BJ (cell line): ENCODE measurements around the gene CHN2. TPM values are rescaled to one million over a fixed set of nuclear protein-coding genes. Genes with fewer than 3 reads are reported as not detected.

ENCODE experiments used
- CTCF ChIA-PET: fragments of 350-600 bp; formaldehyde crosslinking; extraction: SDS; loops from one replicate; lab custom pipeline; 2021; ENCODE audit warnings: antibody characterized with exemption, inconsistent platforms; lab: Yijun Ruan, JAX
- POLR2A ChIA-PET: fragments of 300-600 bp; sonication (Branson Sonifier 250); formaldehyde crosslinking; extraction: SDS; loops from one replicate; lab custom pipeline; 2021; ENCODE audit warnings: antibody characterized with exemption; lab: Charles Lee
- DNase-seq: peaks from one replicate; pipeline ENCODE4 v3.0.0-alpha.2; 2011; ENCODE audit warnings: low read depth
- H3K27me3 ChIP-seq: 2 replicates; pipeline ENCODE4 v1.6.0; 2011; ENCODE audit warnings: low read length; ENCODE audit not compliant: control insufficient read depth, insufficient read depth
- H3K36me3 ChIP-seq: 2 replicates; pipeline ENCODE4 v1.5.1; 2011; ENCODE audit warnings: low read length; ENCODE audit not compliant: control insufficient read depth, insufficient read depth
- H3K4me3 ChIP-seq: 2 replicates; pipeline ENCODE4 v1.5.1; 2011; ENCODE audit warnings: low read depth, mild to moderate bottlenecking, control low read depth, low read length
- polyA plus RNA-seq: library from polyadenylated mRNA; depleted of rRNA; stranded (reverse); fragments of >200 nt; gene quantifications from 2 replicates; pipeline ENCODE4 v1.2.3, GENCODE V29; 2011
- TF ChIP-seq, protein P1 (sequence below): IDR thresholded peaks from 2 replicates; pipeline ENCODE4 v1.5.1; 2011; ENCODE audit warnings: low read depth, mild to moderate bottlenecking, control low read depth, inconsistent platforms, low read length, moderate library complexity; ENCODE audit not compliant: insufficient read depth

The CHN2 gene
- polyA plus RNA-seq, 1 experiment: not detected

DNA sequence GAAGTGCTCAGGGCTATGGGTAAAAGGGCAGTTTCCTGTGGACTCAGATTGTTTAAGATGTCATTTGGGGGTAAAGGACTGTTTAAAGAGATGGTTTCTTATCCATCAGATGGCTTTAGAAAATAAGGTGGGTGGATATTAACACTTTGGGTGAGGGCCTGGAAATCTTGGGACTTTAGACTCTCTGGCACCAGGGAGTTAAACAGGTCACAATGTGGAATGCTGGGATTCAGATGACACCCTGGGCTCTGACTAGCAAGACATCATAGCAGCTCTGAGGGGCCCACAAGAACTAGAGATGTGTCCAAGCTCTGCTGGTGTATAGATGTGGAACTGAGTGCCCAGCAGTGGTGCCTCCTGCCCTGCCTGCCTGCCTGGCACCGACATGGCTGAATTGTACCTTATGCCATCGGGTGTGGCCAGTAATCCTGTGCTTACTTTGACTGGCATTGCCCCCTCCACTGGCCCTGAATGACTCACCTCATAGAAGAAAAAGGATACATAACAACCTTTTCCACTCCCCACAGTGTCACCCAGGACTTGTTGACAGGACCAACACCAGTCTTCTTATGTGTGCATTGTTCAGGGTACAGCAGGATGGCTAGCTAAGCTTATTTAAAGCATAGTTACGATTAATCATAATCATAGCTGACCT is 269.1 kb downstream of the CHN2 start:
- DNase-seq: no peak
- ChIA-PET CTCF (interaction anchor here (1.3 kb wide), 1 partner anchor 13 kb away, joined by 6 read pairs; no protein-coding TSS in a partner anchor), POLR2A (no interaction called here)
- no peaks in the 10 kb centered on the region for H3K36me3 ChIP-seq
- TF ChIP-seq, protein P1, sequence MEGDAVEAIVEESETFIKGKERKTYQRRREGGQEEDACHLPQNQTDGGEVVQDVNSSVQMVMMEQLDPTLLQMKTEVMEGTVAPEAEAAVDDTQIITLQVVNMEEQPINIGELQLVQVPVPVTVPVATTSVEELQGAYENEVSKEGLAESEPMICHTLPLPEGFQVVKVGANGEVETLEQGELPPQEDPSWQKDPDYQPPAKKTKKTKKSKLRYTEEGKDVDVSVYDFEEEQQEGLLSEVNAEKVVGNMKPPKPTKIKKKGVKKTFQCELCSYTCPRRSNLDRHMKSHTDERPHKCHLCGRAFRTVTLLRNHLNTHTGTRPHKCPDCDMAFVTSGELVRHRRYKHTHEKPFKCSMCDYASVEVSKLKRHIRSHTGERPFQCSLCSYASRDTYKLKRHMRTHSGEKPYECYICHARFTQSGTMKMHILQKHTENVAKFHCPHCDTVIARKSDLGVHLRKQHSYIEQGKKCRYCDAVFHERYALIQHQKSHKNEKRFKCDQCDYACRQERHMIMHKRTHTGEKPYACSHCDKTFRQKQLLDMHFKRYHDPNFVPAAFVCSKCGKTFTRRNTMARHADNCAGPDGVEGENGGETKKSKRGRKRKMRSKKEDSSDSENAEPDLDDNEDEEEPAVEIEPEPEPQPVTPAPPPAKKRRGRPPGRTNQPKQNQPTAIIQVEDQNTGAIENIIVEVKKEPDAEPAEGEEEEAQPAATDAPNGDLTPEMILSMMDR: no peak
- peaks cover 5% of the 10 kb centered on the region; the same call in 1 of the 2 replicates for H3K27me3 ChIP-seq
- H3K4me3 ChIP-seq: no peak overlapping the region

DNA sequence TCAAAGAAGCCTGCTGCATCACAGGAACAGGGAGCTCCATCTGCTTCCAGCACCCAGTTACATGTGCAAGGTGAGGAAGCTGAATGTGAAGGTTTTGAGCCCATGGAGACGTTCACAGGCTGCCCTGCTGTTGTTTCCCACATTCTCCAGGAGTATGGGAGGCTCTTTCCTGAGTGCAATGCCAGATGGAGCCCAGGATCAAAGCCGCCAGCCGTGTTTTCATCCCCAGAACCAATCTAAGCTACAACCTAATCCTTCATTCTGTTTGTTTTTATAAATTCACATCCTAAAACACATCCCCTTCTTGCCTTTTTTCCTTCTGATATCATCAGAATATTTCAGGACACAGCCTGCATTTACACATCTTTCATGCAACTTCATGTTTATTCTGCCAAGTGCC is 270.2 kb downstream of the CHN2 start:
- Histone ChIP-seq H3K36me3 (no peaks in the 10 kb centered on the region), H3K4me3 (no peak overlapping the region), H3K27me3 (peaks cover 5% of the 10 kb centered on the region)
- POLR2A ChIA-PET: no interaction called here
- DNase-seq: no peak
- TF ChIP-seq, protein P1: no peak
- CTCF ChIA-PET: interaction anchor here (1.3 kb wide), 1 partner anchor 12 kb away, joined by 6 read pairs; no protein-coding TSS in a partner anchor

DNA sequence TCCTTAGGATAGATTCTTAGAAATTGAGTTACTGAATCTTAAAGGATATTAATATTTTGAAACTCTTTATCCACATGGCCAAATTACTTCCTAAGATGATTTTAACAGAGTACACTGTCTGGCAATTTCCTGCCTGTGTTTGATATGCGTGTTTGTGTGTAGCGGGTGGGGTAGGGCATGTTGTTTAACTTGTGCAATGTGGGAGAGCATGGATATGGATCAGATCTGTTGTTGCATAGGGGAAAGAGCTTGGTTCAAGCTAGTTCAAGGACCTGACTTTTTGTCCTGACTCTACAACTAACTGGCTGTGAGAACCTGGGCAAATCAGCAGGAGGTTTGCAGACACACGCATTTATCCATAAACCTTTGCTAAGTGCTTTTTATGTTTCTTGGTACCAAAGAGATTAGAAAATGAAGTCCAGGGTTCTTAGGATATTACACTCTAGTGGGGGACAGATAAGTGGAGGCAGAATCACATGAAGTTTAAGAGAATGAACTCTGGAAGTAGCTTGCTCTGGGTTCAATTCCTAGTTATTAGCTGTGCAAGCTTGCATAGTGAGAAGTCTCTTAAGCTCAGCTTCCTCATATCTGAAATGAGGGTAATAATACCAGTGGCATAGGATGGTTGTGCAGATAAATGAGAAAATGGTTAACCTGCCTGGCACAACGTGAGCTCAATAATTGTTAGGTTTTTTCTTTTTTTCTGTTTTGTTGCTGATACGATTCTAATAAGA is 272.8 kb downstream of the CHN2 start:
- ChIA-PET CTCF (interaction anchor here (0.5 to 0.6 kb wide), 2 partner anchors 58 to 521 kb away, joined by 4 read pairs; no protein-coding TSS in a partner anchor), POLR2A (no interaction called here)
- Histone ChIP-seq H3K27me3 (peaks cover 4% of the 10 kb centered on the region), H3K4me3 (no peak overlapping the region), H3K36me3 (no peaks in the 10 kb centered on the region)
- DNase-seq: no peak
- TF ChIP-seq, protein P1: no peak

DNA sequence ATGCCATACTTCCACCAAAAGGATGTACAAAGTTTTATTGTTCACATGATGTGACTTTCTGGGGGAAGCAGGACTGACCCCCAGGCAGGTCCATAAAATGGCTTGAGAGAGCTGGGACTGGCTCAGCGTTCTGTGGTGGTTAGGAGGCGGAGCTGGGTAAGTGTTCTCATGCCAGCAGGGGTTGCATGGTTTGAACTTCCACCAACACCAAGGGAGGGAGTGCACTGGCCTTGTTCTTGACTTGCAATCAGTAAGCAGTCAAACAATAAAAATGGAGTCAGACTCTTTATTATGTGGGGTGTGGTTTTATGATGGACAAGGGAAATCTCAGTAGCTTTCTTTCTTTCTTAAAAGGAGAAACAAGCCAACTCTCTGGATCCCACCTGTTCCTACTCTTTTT is 273.6 kb downstream of the CHN2 start:
- TF ChIP-seq, protein P1: no peak
- peaks cover 6% of the 10 kb centered on the region for H3K27me3 ChIP-seq
- POLR2A ChIA-PET: no interaction called here
- CTCF ChIA-PET: no interaction called here
- H3K36me3 ChIP-seq: no peaks in the 10 kb centered on the region
- no peak overlapping the region for H3K4me3 ChIP-seq
- DNase-seq: no peak

DNA sequence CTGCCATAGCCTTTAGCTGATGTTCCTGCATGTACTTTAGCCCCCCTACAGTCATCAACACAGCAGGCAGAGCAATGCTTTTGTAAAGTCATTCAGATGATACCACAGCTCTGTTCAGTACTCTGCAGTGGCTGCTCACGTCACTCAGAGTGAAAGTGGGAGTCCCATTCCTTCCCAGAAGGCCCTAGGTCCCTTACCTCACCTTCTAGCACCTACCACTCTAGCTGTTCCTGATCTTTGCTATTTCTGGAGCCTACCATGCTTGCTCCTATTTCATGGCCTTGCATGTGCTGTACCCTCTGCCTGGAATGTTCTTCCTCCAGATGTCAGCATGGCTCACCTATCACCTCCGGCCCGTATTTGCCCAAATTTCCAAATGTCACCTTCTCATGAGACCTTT is 274.7 kb downstream of the CHN2 start:
- DNase-seq: no peak
- Histone ChIP-seq H3K27me3 (peaks cover 5% of the 10 kb centered on the region), H3K4me3 (no peak overlapping the region), H3K36me3 (no peaks in the 10 kb centered on the region)
- TF ChIP-seq, protein P1: no peak
- CTCF ChIA-PET: no interaction called here
- POLR2A ChIA-PET: no interaction called here
